Right ventricle myocardium superior (tissue), 1 donor: ENCODE results near the gene CISD3. TPM values are rescaled to one million over a fixed set of nuclear protein-coding genes. Genes with fewer than 3 reads are reported as not detected.

Source experiments
- ATAC-seq: fragments of 200-7000 bp; cut with Tn5 transposase; one replicate; pipeline ENCODE4 v1.9.1; 2020; ENCODE audit warnings: mild to moderate bottlenecking; ENCODE audit not compliant: poor library complexity
- DNase-seq: peaks from one replicate; pipeline ENCODE4 v3.0.0-alpha.2; 2020
- intact Hi-C: fragments of 100-400 bp; cut with DNase I; formaldehyde crosslinking; loops from one replicate; pipeline ENCODE4 v1.11.2; 2022
- total RNA-seq: library from RNA; stranded (reverse); fragmentation: NEBNext Ultra II Directional; extraction: Animal tissue kit (Norgen Biotek cat#: 25700); gene quantifications from one replicate; pipeline ENCODE4 v1.2.1, GENCODE V29; 2021
- donor health status: DM: no; HTN: yes; CAD: no; lungs with severe emphysema.

The CISD3 gene
- total RNA-seq, 1 donor from 2014 or later = 82.5 TPM

GRCh38 chr17:38705803-38706504 lies 24.2 kb upstream of the CISD3 start:
- peak; percentile 80 for DNase-seq
- no peak for ATAC-seq
- intact Hi-C loops = no loop called here

- DNase-seq = no peak
- intact Hi-C loops = no loop called here
- no peak for ATAC-seq
Measured at GRCh38 chr17:38706505-38707216, 23.5 kb upstream of the CISD3 start.

- intact Hi-C loops = no loop called here
- DNase-seq = no peak
- ATAC-seq = no peak
Measured at GRCh38 chr17:38707678-38708351, 22.3 kb upstream of the CISD3 start.

GRCh38 chr17:38709104-38709820 lies 20.9 kb upstream of the CISD3 start:
- no peak for ATAC-seq
- DNase-seq = no peak
- intact Hi-C loops = no loop called here

GRCh38 chr17:38709864-38710603 lies 20.1 kb upstream of the CISD3 start:
- DNase-seq (no peak), ATAC-seq (no peak)
- intact Hi-C loops = no loop called here

- intact Hi-C loops = no loop called here
- no peak for DNase-seq
- no peak for ATAC-seq
Measured at GRCh38 chr17:38710604-38710962, 19.6 kb upstream of the CISD3 start.

GRCh38 chr17:38710985-38711384 lies 19.2 kb upstream of the CISD3 start:
- ATAC-seq = no peak
- DNase-seq = no peak
- intact Hi-C loops = no loop called here

- ATAC-seq = peak; percentile 73
- intact Hi-C loops = no loop called here
- peak; percentile 75 for DNase-seq
Measured at GRCh38 chr17:38711792-38712571, 18.2 kb upstream of the CISD3 start.

- DNase-seq = no peak
- ATAC-seq = no peak
- intact Hi-C loops = no loop called here
Measured at GRCh38 chr17:38712593-38712992, 17.5 kb upstream of the CISD3 start.

GRCh38 chr17:38713456-38714075 lies 16.6 kb upstream of the CISD3 start:
- intact Hi-C loops = no loop called here
- no peak for ATAC-seq
- DNase-seq = no peak

GRCh38 chr17:38715216-38715943 lies 14.8 kb upstream of the CISD3 start:
- DNase-seq = no peak
- no peak for ATAC-seq
- intact Hi-C loops = no loop called here

GRCh38 chr17:38716368-38717005 lies 13.7 kb upstream of the CISD3 start:
- ATAC-seq (no peak), DNase-seq (no peak)
- intact Hi-C loops = no loop called here

- intact Hi-C loops = no loop called here
- ATAC-seq (no peak), DNase-seq (no peak)
Measured at GRCh38 chr17:38717139-38717745, 12.9 kb upstream of the CISD3 start.

GRCh38 chr17:38719289-38719942 lies 10.7 kb upstream of the CISD3 start:
- DNase-seq = no peak
- intact Hi-C loops = no loop called here
- no peak for ATAC-seq

GRCh38 chr17:38719943-38720641 lies 10.0 kb upstream of the CISD3 start:
- ATAC-seq (no peak), DNase-seq (no peak)
- intact Hi-C loops = no loop called here
